H1 (cell line): ENCODE measurements around the gene NRXN3. TPM values are rescaled to one million over a fixed set of nuclear protein-coding genes. Genes with fewer than 3 reads are reported as not detected.

Source experiments
- KDM4A ChIP-seq: IDR thresholded peaks from one replicate; pipeline ENCODE4 v1.7.1; 2012; ENCODE audit warnings: low read depth, mild to moderate bottlenecking, moderate library complexity, low read length, inconsistent platforms; ENCODE audit not compliant: severe bottlenecking
- SIN3A ChIP-seq, 2 experiments: IDR thresholded peaks in 1 of 2; conservative IDR thresholded peaks in 1 of 2; 2 replicates each; pipeline ENCODE4 v1.6.1; 2011 to 2012; ENCODE audit warnings: low read length in 2 of 2, improper control_type of control experiment in 1 of 2, low read depth in 1 of 2, mild to moderate bottlenecking in 1 of 2
- TBP ChIP-seq: IDR thresholded peaks from 2 replicates; pipeline ENCODE4 v1.6.1; 2011; ENCODE audit warnings: low read depth, low read length, improper control_type of control experiment
- TEAD4 ChIP-seq: IDR thresholded peaks from 2 replicates; pipeline ENCODE4 v1.6.1; 2012; ENCODE audit warnings: low read depth, low read length, inconsistent platforms, mixed read lengths
- polyA plus RNA-seq, 7 experiments: library from polyadenylated mRNA; depleted of rRNA in 3 of 7; stranded (reverse) in 5 of 7; unstranded in 2 of 7; fragments of >200 nt in 5 of 7; fragments of 200-250 nt in 2 of 7; gene quantifications; 1 replicate in 5 of 7; 2 replicates in 1 of 7; 4 replicates in 1 of 7; pipeline versions ENCODE4 v1.2.1 to v1.2.3, GENCODE V29; 2011 to 2013; ENCODE audit warnings: missing spikeins in 2 of 7, mixed read lengths in 2 of 7
- total RNA-seq: library from RNA; stranded (reverse); fragmentation: NEBNext Ultra II Directional; extraction: Animal tissue kit (Norgen Biotek cat#: 25700); gene quantifications from 2 replicates; pipeline ENCODE4 v1.2.1, GENCODE V29; 2021
- TF ChIP-seq, protein P1 (sequence below): fragments of 300-600 bp; sonication (generic); IDR thresholded peaks from 2 replicates; pipeline ENCODE4 v1.7.1; 2012; ENCODE audit warnings: low read length, moderate library complexity, mild to moderate bottlenecking, inconsistent platforms; ENCODE audit not compliant: insufficient replicate concordance
- TF ChIP-seq, protein P2 (sequence below), 3 experiments: IDR thresholded peaks; 1 replicate in 2 of 3; 2 replicates in 1 of 3; pipeline versions ENCODE4 v1.5.1 to v1.6.1; 2011; ENCODE audit warnings: low read length in 3 of 3, mild to moderate bottlenecking in 3 of 3, inconsistent platforms in 2 of 3, low read depth in 1 of 3, moderate library complexity in 1 of 3; ENCODE audit not compliant: insufficient read depth in 1 of 3; ENCODE audit errors: control extremely low read depth in 1 of 3

The NRXN3 gene
- total and polyA plus RNA-seq, 2 of the 8 experiments (the other 6 are each of a cell fraction or from before 2014, with no cell fraction given) = 2.6 to 4.1 TPM

DNA sequence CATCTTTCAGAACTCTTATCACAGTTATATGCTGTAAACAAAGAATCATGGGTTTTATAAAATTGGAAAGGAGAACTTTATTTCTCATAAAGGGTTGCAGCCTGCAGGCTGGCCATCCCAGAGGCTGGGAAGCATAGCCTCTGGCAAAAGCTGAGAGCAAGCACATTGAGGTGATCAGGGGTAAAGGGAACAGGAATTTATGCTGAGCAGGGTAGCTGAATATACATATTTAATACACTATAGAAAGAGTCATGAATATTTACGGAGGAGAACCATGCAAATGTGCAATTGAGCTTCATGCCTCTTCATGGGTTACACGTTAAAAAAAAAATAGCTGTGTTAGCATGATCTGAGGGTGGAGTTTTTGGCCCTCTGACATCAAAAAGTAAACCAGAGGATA, 653.3 kb downstream of the NRXN3 start (continued):
- TF ChIP-seq, protein P1, sequence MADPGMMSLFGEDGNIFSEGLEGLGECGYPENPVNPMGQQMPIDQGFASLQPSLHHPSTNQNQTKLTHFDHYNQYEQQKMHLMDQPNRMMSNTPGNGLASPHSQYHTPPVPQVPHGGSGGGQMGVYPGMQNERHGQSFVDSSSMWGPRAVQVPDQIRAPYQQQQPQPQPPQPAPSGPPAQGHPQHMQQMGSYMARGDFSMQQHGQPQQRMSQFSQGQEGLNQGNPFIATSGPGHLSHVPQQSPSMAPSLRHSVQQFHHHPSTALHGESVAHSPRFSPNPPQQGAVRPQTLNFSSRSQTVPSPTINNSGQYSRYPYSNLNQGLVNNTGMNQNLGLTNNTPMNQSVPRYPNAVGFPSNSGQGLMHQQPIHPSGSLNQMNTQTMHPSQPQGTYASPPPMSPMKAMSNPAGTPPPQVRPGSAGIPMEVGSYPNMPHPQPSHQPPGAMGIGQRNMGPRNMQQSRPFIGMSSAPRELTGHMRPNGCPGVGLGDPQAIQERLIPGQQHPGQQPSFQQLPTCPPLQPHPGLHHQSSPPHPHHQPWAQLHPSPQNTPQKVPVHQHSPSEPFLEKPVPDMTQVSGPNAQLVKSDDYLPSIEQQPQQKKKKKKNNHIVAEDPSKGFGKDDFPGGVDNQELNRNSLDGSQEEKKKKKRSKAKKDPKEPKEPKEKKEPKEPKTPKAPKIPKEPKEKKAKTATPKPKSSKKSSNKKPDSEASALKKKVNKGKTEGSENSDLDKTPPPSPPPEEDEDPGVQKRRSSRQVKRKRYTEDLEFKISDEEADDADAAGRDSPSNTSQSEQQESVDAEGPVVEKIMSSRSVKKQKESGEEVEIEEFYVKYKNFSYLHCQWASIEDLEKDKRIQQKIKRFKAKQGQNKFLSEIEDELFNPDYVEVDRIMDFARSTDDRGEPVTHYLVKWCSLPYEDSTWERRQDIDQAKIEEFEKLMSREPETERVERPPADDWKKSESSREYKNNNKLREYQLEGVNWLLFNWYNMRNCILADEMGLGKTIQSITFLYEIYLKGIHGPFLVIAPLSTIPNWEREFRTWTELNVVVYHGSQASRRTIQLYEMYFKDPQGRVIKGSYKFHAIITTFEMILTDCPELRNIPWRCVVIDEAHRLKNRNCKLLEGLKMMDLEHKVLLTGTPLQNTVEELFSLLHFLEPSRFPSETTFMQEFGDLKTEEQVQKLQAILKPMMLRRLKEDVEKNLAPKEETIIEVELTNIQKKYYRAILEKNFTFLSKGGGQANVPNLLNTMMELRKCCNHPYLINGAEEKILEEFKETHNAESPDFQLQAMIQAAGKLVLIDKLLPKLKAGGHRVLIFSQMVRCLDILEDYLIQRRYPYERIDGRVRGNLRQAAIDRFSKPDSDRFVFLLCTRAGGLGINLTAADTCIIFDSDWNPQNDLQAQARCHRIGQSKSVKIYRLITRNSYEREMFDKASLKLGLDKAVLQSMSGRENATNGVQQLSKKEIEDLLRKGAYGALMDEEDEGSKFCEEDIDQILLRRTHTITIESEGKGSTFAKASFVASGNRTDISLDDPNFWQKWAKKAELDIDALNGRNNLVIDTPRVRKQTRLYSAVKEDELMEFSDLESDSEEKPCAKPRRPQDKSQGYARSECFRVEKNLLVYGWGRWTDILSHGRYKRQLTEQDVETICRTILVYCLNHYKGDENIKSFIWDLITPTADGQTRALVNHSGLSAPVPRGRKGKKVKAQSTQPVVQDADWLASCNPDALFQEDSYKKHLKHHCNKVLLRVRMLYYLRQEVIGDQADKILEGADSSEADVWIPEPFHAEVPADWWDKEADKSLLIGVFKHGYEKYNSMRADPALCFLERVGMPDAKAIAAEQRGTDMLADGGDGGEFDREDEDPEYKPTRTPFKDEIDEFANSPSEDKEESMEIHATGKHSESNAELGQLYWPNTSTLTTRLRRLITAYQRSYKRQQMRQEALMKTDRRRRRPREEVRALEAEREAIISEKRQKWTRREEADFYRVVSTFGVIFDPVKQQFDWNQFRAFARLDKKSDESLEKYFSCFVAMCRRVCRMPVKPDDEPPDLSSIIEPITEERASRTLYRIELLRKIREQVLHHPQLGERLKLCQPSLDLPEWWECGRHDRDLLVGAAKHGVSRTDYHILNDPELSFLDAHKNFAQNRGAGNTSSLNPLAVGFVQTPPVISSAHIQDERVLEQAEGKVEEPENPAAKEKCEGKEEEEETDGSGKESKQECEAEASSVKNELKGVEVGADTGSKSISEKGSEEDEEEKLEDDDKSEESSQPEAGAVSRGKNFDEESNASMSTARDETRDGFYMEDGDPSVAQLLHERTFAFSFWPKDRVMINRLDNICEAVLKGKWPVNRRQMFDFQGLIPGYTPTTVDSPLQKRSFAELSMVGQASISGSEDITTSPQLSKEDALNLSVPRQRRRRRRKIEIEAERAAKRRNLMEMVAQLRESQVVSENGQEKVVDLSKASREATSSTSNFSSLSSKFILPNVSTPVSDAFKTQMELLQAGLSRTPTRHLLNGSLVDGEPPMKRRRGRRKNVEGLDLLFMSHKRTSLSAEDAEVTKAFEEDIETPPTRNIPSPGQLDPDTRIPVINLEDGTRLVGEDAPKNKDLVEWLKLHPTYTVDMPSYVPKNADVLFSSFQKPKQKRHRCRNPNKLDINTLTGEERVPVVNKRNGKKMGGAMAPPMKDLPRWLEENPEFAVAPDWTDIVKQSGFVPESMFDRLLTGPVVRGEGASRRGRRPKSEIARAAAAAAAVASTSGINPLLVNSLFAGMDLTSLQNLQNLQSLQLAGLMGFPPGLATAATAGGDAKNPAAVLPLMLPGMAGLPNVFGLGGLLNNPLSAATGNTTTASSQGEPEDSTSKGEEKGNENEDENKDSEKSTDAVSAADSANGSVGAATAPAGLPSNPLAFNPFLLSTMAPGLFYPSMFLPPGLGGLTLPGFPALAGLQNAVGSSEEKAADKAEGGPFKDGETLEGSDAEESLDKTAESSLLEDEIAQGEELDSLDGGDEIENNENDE = no peak
- TF ChIP-seq SIN3A (conservative IDR thresholded peaks at IDR 0.05 in 1 of 2, IDR thresholded peaks at IDR 0.05 in 1 of 2; ENCODE audit: low read depth in 1 of 2, low read length in 2 of 2) = no peak
- no peak for TF ChIP-seq KDM4A
- TF ChIP-seq, protein P2, sequence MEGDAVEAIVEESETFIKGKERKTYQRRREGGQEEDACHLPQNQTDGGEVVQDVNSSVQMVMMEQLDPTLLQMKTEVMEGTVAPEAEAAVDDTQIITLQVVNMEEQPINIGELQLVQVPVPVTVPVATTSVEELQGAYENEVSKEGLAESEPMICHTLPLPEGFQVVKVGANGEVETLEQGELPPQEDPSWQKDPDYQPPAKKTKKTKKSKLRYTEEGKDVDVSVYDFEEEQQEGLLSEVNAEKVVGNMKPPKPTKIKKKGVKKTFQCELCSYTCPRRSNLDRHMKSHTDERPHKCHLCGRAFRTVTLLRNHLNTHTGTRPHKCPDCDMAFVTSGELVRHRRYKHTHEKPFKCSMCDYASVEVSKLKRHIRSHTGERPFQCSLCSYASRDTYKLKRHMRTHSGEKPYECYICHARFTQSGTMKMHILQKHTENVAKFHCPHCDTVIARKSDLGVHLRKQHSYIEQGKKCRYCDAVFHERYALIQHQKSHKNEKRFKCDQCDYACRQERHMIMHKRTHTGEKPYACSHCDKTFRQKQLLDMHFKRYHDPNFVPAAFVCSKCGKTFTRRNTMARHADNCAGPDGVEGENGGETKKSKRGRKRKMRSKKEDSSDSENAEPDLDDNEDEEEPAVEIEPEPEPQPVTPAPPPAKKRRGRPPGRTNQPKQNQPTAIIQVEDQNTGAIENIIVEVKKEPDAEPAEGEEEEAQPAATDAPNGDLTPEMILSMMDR (IDR thresholded peaks at IDR 0.05; ENCODE audit: control extremely low read depth in 1 of 3, insufficient read depth in 1 of 3, low read depth in 1 of 3, low read length in 3 of 3) = no peak
- no peak for TF ChIP-seq TEAD4
- TF ChIP-seq TBP = no peak
